Measurements from ENCODE around the gene CTNNA3.

Gene CTNNA3

GRCh38 chr10:66819691-66820090 is 876.3 kb downstream of the CTNNA3 start:
- no peak for DNase-seq (ENCODE audit: low read depth in 2 of 2)

GRCh38 chr10:66813122-66813521 is 882.9 kb downstream of the CTNNA3 start:
- no peak for DNase-seq (ENCODE audit: low read depth in 2 of 2)

DNA sequence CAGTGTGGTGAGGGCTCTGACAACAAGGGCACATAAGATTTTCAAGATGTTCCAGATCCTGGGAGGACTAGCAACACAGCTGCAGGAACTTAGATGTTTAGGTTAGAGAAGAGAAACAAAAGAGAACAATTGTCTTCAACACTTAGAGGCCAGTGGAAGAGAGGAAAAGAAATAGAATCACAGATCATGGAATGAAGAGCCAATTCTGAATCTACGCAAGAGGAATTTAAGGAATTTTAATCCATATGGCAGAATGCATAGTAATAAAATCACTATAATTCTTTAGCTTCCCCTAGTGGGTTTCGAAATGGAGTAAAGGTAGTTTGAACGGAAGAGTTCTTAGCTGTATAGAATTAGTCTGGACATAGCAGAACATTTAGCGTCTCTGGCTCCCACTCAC is 884.8 kb downstream of the CTNNA3 start:
- no peak for DNase-seq (ENCODE audit: low read depth in 2 of 2)

DNA sequence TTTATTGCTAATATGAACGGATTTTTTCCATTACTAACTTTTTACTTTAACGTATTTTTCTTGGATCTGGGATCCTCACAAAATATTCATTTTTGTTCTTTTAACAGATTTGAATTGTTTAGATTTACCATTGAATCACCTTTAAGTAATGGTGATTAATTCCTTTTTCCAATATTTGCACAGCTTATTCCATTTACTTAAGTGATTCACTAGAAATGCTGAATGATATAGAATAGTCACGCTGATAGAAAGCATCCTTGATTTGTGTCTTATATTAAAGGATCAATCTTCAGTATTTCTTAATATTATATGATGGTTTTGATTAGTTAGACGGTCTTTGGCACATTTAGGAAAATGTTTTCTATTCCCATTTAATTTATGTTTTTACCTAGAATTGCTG is 886.6 kb downstream of the CTNNA3 start:
- no peak for DNase-seq (ENCODE audit: low read depth in 2 of 2)

- DNase-seq (ENCODE audit: low read depth in 2 of 2): no peak
These were observed 890.4 kb downstream of the CTNNA3 start for GRCh38 chr10:66805612-66806011.

DNA sequence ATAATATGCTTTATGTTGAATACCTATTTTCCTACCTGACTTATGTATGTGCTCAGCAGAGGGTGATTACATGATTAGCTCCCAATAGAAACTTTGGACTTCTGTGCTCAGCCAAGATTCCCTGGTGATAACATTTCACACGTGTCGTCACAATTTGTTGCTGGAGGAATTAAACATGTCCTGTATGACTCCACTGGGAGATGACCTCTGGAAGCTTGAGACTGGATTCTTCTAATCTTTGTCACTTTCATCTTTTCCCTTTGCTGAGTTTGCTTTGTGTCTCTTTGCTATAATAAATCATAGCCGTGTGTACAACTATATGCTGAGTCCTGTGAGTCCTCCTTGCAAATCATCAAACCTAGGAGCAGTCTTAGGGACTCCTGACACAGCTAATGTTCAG is 891.0 kb downstream of the CTNNA3 start:
- DNase-seq (ENCODE audit: low read depth in 2 of 2): no peak

DNA sequence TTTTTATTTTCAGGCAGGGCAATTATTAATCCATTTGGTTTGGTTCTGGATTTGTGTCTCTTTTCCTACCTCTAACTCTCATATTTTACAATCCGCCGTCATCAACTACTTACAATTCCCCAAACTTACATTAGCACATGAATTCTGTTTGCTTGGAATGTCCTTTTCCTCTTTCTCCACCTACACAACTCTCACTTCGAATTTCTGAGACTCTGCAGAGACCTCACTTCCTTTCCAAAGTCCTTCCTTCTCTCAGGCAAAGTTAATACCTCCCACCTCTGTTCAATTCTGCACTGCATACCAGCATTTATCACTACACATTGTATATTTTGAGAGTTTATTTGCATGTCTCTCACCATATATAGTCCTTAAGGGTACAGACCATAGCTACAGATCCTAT is 892.8 kb downstream of the CTNNA3 start:
- DNase-seq (ENCODE audit: low read depth in 2 of 2): no peak

- DNase-seq (ENCODE audit: low read depth in 2 of 2): no peak
These were observed 896.5 kb downstream of the CTNNA3 start for GRCh38 chr10:66799474-66799873.

DNA sequence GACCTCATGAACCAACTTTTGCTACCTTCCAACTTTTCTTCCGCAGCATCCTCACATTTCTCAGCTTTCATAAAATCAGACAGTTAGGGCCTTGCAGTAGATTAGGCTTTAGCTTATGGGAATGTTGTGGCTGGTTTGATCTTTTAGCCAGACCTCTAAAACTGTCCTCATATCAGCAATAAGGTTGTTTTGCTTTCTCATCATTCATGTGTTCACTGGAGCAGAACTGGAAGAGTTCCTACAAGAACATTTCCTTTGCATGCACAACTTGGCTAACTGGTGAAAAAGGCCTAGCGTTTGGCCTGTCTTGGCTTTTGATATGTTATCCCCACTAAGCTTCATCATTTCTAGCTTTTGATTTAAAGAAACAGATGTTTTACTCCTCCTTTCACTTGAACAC is 900.1 kb downstream of the CTNNA3 start:
- no peak for DNase-seq (ENCODE audit: low read depth in 2 of 2)

DNA sequence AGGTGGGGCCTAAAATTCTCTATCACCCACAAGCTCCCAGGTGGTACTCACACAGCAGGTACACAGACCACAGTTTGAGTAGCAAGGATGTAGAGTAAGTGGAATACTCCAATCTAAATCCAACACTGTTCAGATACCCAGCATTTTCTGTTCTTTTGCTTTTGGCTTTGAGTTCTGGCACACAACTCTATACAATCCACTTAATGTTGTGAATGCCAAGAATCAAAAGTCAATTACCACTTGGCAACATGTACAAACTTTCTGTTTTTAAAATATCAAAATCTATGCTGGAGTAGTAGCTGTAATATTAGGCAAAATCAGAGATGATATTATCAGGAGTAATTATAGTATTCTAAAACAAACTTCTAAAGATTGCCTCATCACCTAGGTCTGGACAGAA is 903.6 kb downstream of the CTNNA3 start:
- DNase-seq (ENCODE audit: low read depth in 2 of 2): no peak

DNA sequence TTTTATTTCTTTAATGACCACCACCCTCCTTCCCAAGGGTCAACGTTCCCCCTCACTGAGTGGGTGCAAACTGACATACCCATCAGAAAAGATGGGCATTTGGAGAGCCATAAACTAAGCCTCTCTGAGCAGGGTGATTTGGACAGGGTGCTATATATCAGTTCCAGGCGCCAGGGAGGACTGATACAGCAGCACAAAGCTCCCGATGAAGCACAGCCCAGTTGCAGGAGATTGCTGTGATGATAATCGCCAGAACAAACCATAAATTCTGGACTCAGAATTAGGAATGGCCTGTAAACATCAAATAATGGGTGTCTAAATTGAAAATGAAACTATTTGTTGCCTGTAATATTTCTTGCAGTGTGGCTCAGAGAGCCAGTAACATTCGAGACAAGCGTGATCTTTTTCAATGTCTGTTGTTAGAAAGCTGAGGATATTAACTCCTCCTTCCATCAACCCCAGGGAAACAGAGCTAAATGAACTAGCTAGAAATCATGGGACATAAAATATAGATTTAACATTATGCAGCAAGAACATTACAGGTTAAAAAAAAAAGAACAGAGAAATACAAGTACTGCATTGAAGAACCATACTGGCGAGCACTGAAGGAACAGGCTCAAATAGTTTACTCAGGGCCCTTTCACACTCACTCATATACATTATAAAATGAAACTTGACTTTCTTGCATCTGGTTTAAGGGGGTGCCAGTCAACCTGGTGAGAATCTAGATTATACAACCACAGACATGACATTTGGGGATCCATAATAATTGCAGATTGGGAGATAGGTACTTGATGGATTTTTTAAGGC is 907.6 kb downstream of the CTNNA3 start:
- no peak for DNase-seq (ENCODE audit: low read depth in 2 of 2)

DNA sequence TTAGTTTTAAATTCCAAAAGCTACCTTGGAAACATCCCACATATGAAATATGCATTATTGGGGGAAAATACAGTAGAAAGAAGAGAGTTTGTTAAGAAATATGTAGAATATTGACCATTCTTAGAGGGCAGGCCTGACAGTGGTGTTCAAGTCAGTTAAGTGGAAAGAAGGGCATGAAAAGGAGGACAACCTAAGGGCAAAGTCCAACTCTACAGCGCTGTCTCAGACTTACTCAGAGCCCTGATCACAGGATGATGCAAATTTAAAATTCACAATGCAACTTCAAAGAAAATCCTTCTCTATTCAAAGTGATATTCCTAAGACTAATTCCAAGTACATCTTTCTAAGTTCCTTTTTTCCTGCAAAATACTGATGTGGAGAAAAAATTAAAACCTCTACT is 909.3 kb downstream of the CTNNA3 start:
- DNase-seq (ENCODE audit: low read depth in 2 of 2): no peak

DNA sequence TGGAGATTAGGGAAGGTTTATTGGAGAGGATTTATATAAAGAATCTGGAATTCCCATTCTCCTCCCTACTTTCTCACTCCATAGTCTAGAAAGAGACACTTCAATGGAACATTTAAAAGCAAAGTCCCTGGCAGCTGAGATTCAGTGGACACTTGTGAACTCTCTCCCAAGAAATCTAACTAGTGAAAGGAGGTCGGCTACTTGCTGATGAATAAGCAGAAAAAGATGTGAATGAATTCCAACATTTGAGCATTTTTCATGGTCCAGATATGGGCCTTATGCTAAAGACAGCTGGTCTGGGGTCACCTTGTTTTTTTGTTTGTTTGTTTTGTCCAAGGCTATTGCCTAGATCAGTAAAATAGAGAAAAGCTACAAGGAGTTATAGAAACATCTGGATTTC is 911.2 kb downstream of the CTNNA3 start:
- DNase-seq (ENCODE audit: low read depth in 2 of 2): no peak

- DNase-seq (ENCODE audit: low read depth in 2 of 2): no peak
These were observed 912.7 kb downstream of the CTNNA3 start for GRCh38 chr10:66783316-66783715.

DNA sequence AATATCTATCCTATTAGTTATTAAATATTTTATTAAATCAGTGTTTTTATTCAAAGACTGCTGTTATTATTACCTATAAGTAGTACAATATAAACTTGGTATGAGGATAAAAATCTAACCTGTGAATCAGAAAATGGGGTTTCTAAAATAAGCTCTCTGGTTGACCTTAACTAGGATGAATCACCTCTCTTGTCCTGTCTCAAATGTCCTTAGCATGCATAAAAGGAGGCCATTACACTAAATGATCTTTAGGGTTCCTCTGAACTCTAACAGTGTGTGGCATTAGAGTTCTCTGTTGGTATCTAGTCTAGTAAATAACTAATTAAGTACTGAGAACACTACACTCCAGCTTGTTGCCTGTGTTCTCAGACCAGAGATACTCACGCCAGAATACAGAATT is 913.2 kb downstream of the CTNNA3 start:
- no peak for DNase-seq (ENCODE audit: low read depth in 2 of 2)

DNA sequence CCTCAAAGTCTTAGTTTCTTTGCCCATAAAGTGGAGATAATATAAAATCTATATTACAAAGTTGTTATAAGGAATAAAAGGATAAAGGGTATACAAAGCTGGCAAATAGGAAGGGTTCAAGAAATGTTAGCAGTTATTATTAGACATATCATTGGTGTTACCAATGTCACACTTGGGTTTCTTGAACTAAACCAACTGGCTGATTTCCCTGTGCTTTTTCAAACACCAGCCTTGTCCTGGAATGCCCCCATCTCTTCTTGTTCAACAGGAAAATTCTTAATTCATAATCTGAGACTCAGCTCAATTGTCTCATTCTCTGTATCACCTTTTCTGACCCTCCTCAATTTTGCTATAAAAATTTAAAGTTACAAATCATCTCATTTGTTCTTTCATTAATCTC is 913.9 kb downstream of the CTNNA3 start:
- DNase-seq (ENCODE audit: low read depth in 2 of 2): no peak

DNA sequence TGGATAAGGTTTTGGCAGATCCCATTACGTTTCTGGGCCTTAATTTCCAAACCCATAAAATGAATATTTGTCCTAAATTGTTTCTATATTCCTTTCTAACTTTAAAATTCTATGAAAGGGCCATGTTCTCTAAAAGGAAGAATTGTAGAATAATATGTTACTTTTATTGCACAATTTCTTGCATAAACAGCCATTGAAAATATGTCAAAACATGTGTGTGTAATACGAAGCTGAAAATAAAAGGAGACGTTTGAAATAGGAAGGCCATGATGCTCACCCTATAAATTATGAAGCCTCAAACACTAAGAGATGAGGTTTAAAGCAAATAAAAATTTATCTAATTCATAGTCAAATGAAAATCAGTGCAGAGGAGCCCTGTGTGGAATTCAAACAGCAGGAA is 915.2 kb downstream of the CTNNA3 start:
- no peak for DNase-seq (ENCODE audit: low read depth in 2 of 2)

DNA sequence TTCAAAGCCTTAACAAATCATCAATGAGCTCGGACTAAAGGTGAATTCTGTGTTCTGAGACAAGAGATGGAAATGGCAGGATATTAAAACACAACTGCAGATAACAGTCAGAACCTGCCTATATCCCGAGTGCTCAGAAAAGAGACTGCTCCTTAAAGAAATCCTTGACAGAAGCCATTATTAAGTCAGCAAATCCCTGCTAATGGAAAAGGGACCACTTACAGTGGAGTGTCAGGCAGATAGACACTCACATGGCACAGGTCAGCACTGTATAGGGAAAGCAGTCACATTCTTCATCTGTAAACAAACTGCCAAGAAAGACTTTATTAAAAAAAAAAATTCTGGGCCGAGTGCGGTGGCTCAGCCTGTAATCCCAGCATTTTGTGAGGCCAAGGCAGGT is 917.6 kb downstream of the CTNNA3 start:
- DNase-seq (ENCODE audit: low read depth in 2 of 2): no peak

DNA sequence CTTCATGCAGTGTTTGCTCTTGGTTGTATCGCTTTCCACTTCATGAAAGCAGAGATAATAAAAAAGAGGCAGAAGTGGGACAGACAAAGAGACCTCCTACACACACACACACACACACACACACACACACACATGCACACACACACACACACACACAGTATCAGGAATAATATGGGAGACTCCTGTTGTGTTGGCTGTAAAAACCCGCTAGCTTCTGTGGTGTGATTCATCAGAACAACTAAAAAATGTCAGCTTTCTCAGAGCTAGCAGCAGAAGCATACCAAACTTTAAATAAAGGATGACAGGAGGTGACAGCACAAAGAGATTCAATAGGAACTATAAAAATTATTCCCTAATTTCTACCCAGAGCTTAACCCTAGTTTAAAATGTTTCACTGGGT is 918.3 kb downstream of the CTNNA3 start:
- no peak for DNase-seq (ENCODE audit: low read depth in 2 of 2)

DNA sequence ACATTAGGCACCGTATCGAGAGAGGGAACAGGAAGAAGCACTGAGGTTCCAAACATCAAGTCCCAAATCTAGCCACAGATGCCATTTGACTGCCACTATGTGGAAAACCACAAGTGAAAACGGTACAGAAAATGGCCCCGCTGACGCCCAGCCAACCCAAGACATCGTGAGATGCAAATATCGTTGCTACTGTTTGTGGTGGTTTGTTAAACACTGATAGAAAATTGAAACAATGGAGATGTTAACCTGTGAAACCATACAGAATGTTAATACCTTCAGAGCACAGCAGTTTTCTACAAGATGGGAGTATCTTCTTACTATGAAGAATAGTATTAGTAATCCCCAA is 922.5 kb downstream of the CTNNA3 start:
- DNase-seq (ENCODE audit: low read depth in 2 of 2): no peak

DNA sequence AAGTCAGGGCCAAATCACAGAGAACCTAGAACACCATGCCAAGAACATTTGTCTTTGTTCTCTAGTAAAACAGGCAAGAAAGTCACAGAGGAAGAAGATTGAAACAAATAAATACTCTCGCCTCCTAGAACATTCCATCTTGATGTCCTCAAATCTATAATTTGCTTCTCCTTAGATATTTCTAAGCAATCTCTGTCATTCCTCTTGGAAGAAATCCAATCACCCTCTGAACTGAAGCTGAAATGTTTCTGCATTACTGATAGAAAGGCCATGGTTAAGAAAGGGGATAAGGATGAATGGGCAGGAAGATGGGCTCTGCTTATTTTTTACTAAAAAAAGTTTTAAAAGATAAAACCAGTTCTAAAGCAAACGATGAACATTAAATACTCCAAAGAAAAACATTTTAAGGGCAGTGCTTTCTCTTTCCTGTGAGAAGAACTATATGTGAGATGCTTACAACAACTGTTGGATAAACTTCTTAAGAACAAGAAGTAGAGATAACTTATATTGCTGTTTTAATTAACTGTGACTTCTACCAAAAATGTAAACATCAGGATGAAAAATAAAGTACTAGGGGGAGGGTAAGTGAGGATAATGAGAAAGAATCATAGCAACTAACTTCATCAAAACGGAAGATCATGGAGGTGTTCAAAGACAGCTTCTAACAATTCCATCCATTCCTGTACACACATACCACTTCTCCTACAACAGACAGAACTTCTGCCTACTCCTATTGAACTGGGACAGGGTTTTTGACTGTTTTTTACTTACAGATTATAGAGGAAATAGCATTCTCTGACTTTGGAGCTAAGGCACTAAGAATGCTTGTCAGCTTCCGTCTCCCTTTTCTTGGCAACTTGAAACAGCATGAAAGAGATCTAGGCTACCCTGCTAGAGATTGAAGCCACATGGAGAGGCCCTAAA is 923.2 kb downstream of the CTNNA3 start:
- no peak for DNase-seq (ENCODE audit: low read depth in 2 of 2)

- DNase-seq (ENCODE audit: low read depth in 2 of 2): no peak
These were observed 928.3 kb downstream of the CTNNA3 start for GRCh38 chr10:66767707-66768106.

- no peak for DNase-seq (ENCODE audit: low read depth in 2 of 2)
These were observed 933.7 kb downstream of the CTNNA3 start for GRCh38 chr10:66762218-66762729.

Data from stimulated activated CD4-positive, alpha-beta T cell treated with anti-CD3 and anti-CD28 coated beads, Interleukin-15, amount 100 ng/mL, for 48 hours (primary cell).